Hematopoietic multipotent progenitor cell treated with erythropoietin and hydrocortisone succinate and interleukin-3 and kit ligand, for 6 days (in vitro differentiated cells): ENCODE data around the gene MYO3A.

Experiments
- DNase-seq: peaks from one replicate; pipeline ENCODE4 v3.0.0-alpha.2; 2015

Gene MYO3A

DNA sequence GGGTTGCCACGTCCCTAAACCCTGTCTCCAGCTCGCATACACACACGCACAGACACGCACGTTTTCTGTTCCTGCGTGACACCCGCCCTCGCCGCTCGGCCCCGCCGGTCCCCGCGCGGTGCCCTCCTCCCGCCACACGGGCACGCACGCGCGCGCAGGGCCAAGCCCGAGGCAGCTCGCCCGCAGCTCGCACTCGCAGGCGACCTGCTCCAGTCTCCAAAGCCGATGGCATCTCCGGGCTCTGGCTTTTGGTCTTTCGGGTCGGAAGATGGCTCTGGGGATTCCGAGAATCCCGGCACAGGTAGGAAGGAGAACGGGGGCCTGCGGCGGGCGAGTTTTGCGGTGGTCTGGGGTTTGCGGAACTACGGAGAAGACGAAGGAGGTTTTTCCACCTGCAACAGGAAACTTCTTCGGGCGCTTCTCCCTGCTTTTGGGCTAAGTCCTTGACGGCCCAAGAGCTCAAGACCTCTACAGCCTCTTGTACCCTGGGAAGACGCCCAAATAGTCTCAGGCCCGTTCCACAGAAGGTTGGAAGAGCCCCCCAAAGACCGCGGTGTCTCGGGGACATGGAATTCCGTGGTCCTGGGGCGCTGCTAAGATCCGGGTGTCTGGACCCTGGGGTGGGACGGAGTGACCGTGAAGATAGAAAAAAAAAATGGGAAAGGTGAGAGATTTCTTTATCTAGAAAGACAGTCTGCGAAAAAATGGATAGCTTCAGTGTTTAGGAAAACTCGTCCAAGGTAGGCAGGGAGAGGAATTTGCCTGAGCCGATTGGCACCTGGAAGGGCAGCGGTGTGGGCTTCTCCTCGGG is 282.8 kb downstream of the MYO3A start, which contains the start of gene GAD2:
GAD2 (plus strand) TSS at position 190 of the 811 bp plus-strand sequence; CDS start at position 226, 36 bp downstream.
- DNase-seq: no peak

DNA sequence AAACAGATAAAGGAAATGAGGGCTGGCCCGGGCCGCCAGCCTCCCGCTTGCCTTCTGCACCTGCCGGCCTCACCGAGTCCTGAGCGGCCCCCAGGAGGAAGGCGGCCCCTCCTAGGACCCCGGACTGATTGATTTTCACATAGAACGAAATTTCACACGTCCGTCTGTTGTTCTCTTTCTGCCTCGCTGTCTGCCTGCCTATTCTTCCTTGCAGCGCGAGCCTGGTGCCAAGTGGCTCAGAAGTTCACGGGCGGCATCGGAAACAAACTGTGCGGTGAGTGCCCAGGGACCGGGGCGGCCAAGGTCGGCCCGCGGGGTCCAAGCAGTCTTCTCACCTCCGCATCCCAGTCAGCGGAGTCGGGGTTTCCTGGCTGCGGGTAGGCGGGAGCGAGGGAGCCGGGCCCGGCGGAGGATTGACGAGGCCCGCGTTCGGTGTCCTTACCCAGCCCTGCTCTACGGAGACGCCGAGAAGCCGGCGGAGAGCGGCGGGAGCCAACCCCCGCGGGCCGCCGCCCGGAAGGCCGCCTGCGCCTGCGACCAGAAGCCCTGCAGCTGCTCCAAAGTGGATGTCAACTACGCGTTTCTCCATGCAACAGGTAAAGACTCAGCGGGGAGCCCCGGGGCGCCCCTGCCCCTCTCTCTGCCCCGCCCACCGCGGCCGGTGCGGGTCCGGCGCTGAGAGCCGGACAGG is 283.5 kb downstream of the MYO3A start:
- no peak for DNase-seq

DNA sequence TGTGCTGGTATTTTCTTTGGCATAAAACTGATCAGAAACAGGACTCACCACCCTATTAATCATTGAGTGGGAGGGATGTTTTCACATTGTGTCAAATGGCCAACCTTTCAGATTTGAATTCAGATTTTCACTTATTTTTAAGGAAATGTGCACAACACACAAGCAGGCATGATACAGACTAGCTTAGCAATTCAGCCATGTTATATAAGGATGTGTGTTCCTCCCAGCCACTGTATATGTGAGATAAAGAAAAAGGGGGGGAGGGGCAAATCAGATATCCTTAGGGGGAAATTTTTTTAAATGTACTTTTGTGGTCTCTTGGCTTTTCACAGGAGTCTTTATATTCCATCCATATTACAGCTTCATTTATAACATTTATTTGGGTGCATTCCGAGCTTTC is 285.6 kb downstream of the MYO3A start:
- no peak for DNase-seq

DNA sequence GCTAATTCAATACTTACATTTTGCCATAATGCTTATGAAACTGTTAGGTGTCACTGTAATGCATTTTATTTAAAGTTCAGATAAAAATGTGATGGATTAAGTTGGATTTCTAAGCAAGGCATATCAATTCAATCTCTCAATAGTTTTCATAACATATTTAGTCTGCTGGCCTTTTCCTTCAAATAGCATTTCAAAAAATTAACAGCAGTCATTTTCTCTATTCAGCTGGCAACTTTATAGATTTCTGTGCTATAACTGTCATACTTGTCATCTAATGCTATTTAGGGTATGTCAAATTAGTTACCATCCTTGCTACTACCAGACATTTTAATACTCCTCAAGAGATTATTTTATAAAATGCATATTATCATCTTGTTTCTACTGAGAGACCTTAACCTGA is 286.9 kb downstream of the MYO3A start:
- no peak for DNase-seq

DNA sequence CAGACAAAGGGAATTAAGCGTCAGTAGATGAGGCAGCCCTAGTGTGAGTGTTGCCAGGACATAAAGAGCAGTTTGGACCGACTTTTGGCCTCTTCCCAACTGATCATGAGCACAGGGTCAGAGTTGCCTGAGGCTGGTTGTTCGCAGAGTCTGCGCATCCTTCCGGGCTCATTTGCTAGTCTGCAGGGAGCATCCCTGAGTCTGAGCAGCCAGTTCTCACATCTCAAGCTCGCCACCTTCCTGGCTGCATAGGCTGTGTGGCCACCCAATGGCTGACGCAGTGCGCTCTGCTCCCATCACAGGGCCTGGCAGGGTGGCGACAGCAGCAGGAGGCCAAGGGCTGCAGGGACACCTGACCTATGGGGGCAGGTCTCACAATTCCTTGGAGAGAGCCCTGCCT is 287.5 kb downstream of the MYO3A start:
- DNase-seq: no peak

DNA sequence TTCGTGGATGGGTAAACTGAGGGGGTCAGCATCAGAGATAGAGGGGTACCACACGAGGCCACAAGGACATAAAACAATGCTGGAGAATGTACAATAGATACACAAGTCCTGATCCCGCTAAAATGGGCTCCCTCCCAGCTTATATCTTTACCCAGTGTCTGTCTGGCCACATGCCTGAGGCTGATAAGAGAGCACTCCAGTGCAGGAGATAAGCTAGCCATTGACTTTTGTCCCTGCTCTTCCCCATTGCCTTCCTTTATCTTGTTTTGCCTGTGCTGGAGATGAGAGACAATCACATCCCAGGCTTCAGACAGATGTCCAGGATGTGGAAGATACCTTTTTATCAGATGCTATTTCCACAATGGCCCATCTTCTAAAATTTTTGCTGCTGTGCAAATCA is 288.5 kb downstream of the MYO3A start:
- peak; percentile 19 for DNase-seq

DNA sequence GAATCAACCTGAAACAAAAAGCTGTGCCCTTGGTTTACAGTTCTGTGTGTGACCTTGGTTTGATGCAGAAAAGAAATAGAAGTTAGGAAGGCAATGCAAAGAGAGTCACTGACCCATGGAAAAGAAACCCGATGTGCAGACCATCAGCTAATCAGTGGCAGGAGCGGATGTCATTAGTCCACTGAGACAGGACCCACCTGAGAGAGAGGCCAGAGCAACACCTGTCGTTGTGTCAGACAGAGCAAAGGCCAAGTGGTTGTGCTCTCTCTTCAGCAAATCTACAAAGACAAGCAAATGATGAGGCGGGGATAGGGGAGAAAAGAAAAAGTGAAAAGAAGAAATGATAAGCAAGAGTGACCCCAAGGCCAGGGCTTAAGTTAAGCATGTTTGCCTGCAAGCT is 291.3 kb downstream of the MYO3A start:
- no peak for DNase-seq

DNA sequence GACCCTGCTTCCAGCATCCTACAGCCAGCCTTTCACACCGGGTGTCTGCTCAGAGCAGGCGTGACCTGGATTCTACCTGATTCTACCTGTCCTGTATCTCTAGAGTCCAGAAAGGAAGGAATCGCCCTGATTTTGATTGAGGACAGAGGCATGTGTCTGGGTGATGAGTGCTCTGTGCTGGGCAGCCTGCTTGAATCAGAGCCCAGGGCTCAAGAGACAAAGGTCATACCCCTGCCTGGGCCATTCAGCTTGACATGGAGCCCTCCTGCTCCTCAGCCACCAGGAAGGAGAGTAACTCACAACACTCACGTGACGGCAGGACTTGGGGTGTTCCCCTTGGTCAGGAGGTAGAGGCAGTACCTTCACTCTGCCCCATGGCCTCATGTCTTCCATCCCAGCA is 293.8 kb downstream of the MYO3A start:
- DNase-seq: no peak

DNA sequence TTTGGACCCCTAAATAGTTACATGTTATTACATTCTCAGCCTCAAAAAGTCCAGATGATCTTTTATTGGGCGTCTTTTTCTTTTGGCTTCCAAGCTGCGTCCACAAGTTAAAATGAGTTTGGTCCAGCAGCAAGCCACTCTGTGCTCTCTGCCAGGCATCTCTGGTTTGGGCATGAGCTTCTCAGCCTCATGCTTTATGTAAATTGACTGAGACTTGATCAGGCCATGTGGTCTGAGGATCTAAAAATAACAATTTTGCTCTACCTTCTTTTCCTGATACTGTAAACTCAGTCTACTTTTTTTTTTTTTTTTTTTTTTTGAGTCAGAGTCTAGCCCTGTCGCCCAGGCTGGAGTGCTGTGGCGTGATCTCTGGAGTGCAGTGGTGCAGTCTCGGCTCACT is 298.1 kb downstream of the MYO3A start:
- no peak for DNase-seq

DNA sequence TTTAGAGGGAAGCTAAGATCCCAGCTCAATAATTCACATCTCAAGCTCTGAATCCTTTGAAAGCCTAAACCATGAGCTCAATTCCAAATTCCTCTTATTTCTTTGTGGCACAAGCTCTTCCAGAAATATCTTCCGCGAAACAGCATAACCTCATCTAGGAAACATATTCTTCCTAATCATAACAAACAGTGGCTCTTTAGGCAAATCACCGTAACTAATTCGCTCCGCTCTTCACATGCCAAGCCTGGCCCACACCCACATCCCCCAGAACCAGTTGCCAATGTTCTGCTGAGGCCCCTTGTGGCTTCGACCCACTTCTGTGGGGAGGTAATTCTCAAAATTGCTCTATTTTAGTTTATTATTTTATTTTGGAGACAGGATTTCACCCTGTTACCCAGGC is 301.7 kb downstream of the MYO3A start:
- no peak for DNase-seq

DNA sequence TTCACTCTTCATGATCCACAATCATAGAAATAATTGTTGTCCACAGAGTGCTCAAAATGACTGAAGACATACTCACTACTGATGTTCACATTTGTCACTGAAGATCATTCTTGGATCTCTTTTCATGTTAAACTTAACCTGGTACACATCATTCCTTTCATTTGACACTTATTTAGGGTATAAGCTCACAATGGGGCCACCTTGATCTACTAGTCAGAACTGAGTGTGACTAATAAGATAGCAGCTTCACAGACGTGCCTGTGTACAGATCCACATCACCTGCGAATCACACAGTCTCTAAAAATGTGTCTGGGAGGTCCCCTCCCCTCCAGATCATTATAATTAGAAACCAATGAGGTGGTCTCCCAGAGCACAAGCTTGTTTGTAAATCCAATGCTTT is 304.3 kb downstream of the MYO3A start:
- DNase-seq: no peak

DNA sequence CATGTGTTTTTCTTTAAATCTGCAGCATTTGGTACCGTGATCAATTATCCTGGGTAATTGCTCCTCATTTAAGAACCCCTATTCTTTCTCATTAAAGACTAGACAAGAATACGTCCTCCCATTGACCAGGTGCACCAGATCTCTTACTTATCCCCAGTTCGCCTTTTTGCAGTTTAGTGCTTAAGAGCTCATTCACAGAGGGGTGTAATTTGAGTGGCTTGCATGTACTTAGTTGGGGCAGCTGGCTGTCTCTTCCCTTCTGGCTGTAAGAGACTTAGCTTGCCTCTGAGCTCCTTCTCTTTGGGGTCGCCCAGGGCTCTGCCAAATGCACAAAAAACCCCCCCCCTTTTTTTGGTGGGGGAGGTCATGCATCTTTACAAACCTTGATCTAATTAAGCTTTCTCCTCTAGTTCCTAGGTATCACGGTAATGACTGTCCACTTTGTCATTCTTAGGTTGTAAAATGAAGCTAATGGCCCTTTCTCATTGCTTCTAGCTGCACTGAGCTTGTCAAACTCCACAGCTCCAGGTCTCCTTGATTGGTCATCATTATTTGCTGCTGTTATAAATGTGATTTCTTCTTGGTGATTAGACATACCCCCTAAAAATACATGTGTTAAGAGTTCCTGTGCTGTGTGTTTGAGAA is 308.8 kb downstream of the MYO3A start:
- DNase-seq: no peak

DNA sequence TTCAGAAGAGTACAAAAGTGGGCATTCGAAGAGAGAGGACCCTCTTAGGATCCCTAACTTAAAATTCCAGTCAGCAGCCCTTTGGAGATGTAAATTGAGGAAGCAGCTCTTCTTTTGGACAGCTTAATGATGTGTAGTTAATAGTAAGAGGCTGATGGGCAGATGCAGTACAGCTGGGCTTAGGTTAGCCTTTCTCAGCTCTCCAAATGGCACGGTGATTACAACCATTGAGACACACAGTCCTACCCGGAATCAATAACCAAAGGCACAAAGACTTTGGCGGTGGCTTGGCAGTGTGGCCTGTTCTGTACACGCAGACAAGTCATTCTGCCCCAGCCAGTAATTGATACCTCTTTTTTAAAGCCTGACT is 309.3 kb downstream of the MYO3A start:
- DNase-seq: no peak

DNA sequence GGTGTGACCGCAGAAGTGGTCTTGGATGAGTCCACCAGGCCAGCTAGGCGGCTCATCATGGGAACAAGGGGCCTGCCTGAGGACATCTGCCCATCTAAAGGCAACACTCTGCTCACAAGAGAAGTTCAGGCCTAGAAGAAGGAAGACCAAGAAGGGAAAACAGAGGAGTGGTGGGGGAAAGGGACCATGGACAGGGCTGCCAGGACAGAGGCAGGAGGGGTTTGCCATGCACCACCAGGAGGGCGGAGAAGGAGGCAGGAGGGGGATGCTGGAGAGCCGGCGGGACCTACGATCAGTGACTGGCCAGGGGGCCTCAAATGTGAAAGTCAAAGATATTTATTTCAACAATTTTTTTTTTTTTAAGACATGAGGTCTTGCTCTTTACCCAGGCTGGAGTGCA is 315.7 kb downstream of the MYO3A start:
- DNase-seq: no peak

DNA sequence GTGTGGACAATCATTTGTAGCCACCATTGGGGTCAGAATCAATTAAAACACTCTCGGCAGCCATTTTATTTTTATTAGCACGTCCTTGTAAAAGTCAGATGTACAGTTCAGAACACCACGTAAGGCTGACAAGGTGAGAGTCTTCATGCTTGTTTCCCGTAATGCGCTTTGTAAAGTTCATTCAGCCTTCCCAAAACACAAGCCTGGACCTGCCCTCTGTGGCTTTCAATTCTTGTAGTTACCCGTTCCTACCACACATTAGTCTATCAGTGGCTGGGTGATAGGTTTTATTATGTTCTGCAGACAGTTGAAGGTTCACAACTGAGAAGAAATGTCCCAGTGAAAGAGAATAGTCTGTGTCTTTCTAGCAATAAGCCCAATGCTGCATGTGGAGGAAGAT is 317.9 kb downstream of the MYO3A start:
- no peak for DNase-seq

DNA sequence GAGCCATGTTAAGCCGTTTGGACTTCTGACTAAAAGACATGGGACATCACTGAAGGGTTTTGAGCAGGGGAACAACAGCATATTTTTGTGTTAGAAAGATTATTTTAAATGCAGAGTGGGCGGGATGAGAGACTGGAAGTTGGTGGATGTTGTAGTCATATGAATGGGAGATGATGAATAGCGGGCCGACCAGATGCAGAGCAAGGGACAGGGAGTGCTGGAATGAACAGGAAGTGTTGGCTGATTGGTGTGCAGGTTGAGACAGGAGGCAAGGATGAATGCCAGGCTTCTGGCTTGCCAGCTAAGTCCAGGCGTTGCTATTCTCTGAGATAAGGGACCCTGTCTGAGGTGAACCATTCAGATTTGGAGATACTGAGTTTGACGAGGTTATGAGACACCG is 320.6 kb downstream of the MYO3A start:
- no peak for DNase-seq

DNA sequence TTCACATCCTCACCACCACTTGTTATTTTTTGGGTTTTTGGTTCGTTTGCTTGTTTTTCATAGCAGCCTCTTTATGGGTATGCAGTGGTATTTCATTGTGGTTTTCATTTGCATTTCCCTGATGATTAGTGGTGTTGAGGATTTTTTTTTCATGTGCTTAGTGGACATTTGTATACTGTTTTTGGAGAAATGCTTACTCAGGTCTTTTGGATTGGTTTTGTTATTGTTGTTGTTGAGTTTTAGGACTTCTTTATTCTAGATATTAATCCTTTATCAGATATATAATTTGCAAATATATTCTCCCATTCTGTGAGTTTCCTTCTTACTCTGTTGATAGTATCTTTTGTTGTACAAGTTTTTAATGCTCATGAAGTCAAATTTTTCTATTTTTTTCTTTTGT is 325.3 kb downstream of the MYO3A start:
- no peak for DNase-seq
